Stimulated activated naive CD8-positive, alpha-beta T cell treated with anti-CD3 and anti-CD28 coated beads, Interleukin-15, amount 100 ng/mL, for 72 hours (primary cell): Measurements from ENCODE around the gene CXCL1.

ENCODE experiments used
- ATAC-seq: fragments of 150-1000 bp; cut with Tn5 transposase; 2 replicates; pipeline ENCODE4 v1.10.0; 2021; ENCODE audit warnings: mild to moderate bottlenecking, moderate library complexity
- DNase-seq, 2 donors: peaks; one replicate each; pipeline ENCODE4 v3.0.0; 2021 to 2022
- H3K27ac Mint-ChIP-seq, 2 donors: one replicate each; pipeline ENCODE4 v1.8.0; 2022; ENCODE audit warnings: mild to moderate bottlenecking in 2 of 2, mixed read lengths in 2 of 2, moderate library complexity in 2 of 2
- H3K27me3 Mint-ChIP-seq: one replicate; pipeline ENCODE4 v1.8.0; 2022; ENCODE audit warnings: mixed read lengths
- H3K4me1 Mint-ChIP-seq: one replicate; pipeline ENCODE4 v1.8.0; 2022; ENCODE audit warnings: mild to moderate bottlenecking, mixed read lengths
- H3K4me3 Mint-ChIP-seq, 2 donors: one replicate each; pipeline ENCODE4 v1.8.0; 2022; ENCODE audit warnings: mild to moderate bottlenecking in 2 of 2, mixed read lengths in 2 of 2, moderate library complexity in 1 of 2
- H3K9me3 Mint-ChIP-seq, 2 donors: one replicate each; pipeline ENCODE4 v1.8.0; 2022; ENCODE audit warnings: mixed read lengths in 2 of 2

Gene CXCL1

DNA sequence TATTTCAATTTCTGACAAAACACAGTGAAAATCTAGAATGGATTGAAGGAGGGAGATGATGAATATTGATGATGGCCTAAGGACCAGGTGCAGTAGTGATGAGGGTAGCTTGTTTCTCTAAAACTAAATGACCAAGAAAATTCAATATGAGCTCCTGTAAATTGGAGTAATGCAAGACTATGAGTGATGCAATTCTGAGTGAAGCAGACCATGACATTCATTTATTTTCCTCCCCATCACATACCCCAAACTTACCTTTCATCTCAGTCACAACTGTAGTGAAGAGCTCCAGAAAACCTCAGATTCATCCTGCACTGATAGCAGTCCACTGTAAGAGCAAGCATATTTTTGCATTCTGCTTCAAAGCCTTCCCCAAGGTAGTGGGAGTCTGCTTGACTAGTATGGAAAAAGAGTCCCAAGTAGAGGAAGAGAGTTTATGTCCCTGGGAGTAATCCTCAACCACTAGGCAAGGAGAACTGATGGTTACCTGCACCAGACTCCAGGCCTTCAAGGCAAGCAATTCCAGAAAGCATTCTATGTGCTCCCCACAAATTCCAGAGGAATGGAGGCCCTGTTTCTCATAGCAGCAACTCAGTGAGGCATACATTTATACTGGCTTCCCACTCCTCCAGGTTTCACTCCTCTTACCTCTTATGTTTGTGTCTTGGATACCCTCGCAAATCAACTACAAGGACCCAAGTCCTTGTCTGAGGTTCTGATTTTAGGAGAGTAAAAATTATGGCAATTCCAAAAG lies 47.2 kb downstream of the CXCL1 start:
- ATAC-seq (no peak), DNase-seq (no peak)
- Mint-ChIP-seq H3K4me1 (no peaks in the 10 kb centered on the region), H3K9me3 (peaks cover 0 to 4% of the 10 kb centered on the region in 2 donors), H3K4me3 (no peak overlapping the region), H3K27me3 (no peaks in the 10 kb centered on the region), H3K27ac (peak overlapping the region in 1 of 2 donors; percentile 42)

DNA sequence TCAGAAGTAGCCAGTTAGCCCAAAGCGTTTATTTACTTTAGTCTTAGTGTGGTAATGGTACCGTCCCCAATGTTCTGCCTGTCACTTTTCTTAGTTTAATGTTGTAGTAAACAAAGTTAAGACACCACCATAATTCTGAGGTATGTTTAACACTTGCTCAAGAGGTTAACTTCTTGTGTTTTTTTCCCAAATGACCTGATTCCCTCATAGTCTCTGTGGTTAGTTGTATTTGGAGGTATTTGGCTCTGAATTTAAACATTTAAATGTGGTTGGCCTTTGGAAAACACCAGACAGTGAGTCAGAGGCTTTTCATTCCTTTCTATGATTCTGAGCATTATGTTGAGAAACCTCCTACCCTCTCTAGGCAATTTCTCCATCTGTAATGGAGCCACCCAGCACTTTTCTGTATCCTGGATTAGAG lies 47.9 kb downstream of the CXCL1 start:
- Mint-ChIP-seq H3K4me3 (no peak overlapping the region), H3K9me3 (peaks cover 0 to 4% of the 10 kb centered on the region in 2 donors), H3K27ac (no peak overlapping the region), H3K27me3 (no peaks in the 10 kb centered on the region), H3K4me1 (no peaks in the 10 kb centered on the region)
- DNase-seq (no peak), ATAC-seq (no peak)

DNA sequence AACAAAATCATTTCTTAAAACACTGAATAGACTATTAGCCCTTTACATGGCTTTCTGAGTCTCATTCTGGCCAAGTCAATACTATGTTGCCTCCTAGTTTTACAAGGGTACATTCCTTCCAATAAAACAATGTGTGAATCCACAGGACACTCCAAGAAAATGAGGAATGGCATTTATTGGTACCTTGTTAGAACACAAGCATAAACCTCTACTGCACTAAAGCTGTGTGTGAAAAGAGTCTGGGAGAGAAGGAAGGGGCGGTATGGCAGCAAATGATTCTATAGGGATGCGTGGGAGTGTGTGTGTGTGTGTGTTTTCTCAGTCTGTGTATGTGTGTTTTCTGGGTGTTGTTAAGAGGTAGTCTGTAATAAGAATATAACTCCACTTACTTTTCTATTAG lies 48.9 kb downstream of the CXCL1 start:
- no peaks in the 10 kb centered on the region for H3K27me3 Mint-ChIP-seq
- H3K4me1 Mint-ChIP-seq = no peaks in the 10 kb centered on the region
- H3K4me3 Mint-ChIP-seq = no peak overlapping the region
- no peak for ATAC-seq
- DNase-seq = no peak
- H3K9me3 Mint-ChIP-seq = peaks cover 0 to 4% of the 10 kb centered on the region in 2 donors
- no peak overlapping the region for H3K27ac Mint-ChIP-seq

DNA sequence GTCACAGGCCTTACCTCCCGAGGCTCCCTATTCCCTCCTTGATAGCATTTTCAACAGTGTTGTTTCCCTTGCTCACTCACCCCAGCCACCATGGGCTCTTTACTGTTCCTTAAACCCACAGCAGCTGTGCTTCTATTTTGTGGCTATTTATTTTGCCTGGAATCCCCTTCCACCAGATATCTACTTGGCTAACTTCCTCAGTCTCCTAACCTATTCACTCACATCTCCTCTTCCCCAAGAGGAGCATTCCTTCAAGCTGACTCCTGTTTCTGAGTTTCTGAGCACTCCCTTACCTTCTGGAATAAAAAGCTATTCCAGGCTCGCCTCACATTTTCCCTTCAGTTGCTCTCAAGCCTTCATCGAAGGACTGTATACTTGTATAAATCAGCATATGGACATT lies 50.5 kb downstream of the CXCL1 start:
- Mint-ChIP-seq H3K4me1 (no peaks in the 10 kb centered on the region), H3K4me3 (no peak overlapping the region), H3K27ac (peak overlapping the region in 1 of 2 donors; percentile 23), H3K27me3 (no peaks in the 10 kb centered on the region), H3K9me3 (peaks cover 0 to 4% of the 10 kb centered on the region in 2 donors)
- ATAC-seq = no peak
- no peak for DNase-seq
